ENCODE data around the gene MICALL2. TPM values are rescaled to one million over a fixed set of nuclear protein-coding genes. Genes with fewer than 3 reads are reported as not detected.
A peak's percentile ranks its signal among the peaks of the same experiment; 100 is the strongest.

MICALL2 gene
- total RNA-seq, 1 donor from 2014 or later: 64.9 TPM

DNA sequence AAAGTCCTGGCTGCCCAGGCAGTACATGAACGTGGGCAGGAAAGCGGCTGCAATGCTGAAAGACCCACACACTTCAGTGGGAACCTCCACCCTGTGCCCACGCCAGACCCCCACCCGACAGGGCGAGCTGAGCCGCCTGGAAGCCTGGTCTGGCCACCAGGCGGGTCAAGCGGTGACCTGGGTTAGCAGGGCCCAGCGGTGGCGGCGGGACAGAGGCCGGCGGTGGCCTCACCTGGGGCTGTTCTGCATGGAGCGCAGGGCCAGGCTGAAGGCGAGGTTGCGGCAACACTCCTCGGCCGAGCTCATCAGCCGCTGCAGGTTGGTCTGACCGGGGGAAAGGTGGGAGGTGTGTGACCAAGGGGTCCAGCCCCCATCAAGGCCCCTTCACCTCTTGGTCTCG is 11.6 kb upstream of the MICALL2 start:
- DNase-seq (ENCODE audit: extremely low read depth, low read depth, low spot score): no peak

DNA sequence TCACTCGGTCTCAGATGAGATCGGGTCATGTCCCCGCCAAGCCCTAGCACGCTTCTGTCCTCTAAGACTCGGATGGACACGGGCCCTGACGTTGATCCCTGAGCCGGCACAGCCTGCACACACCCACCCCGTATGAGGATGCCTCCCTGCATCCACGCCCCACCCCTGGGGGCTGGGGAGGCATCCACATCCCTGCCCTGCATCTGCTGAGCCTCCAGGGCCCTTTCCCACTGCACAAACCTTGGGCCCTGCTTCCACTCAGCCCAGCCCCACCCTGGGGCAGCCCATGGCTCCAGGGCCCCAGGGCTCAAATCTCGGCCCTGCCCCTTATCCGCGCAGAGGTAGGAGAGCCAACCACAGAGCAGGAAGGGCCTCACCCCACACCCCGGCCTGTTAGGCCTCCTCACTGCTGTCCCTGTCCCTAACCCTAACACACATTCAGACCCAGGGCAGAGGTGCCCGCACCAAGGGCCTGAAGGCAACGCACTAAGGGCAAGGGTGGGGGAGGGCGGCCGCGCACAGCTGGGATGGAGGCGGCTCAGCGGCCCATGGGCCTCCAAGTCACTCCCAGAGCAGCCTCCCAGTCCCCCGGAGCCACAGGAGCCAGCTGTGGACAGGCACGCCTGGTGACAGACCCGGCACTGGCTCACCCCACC is 9.5 kb upstream of the MICALL2 start:
- no peak for DNase-seq (ENCODE audit: extremely low read depth, low read depth, low spot score)

DNA sequence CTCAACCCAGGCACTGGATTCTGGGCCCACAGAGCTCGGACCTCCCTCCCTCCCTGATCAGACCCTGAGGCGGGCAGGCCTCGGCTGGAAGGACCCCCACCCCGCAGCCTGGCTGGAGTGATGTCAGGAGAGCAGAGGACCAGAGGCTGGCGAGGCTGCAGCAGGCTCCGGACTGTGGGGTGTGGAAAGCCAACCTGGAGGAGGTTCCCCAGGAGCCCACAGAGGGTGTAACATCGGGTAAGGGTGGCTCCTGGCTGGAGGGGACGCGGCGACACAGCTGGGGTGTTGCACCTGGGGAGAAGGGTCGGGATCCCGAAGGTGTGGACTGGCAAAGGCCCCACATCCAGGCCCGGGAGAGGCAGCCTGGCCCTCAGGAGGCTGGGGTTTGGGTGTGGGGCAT is 8.9 kb upstream of the MICALL2 start:
- no peak for DNase-seq (ENCODE audit: extremely low read depth, low read depth, low spot score)

DNA sequence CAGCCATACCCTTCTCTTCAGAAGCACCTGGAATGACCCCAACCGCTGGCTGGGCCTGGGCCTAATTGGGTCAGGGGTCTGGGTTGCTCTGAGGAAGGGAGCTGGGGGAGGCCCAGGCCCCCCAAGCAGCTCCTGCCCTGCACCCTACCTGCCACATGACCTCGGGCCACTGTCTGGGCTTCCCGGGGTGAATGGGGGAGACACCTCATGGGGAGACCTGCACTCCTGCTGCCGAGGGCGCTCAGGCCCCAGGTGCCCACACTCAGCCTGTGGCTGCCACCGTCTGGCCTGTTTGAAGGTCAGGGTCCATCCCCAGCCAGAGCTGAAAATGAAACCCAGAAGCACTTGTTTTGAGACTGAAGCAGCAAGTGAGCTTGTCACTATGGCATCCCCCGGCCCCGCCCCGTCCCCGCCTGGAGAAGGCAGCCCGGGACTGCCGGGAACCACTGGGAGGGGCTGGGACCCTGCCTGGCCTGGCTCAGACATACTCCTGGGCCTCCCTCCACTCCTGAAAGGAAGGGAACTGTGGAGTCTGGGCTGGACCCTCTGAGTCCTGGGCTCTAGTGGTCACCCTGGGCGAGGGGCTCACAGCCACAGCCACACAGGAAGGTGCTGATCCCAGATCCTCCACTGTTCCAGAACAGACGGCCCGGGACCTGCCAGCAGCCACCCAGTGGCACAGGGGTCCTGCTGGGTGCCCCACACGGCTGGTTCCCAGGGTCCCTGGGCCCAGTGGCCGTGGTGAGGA is 7.4 kb upstream of the MICALL2 start:
- DNase-seq (ENCODE audit: extremely low read depth, low read depth, low spot score): no peak

DNA sequence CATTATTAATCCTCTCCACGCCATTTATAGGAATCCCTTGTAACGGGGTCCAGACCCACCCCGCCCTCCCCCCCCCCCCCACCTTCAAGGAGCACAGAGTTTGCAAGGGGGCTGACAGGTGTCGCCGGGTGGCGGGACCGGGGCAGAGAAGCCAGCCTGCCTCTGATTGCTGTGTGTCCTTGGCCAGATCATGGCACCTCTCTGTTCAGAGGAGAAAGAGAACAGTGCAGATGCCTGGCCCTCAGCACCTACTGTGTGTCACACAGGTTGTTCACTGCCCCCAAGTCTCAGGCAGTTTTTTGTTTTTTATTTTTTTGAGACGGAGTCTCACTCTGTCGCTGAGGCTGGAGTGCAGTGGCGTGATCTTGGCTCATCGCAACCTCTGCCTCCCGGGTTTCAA is 5.4 kb upstream of the MICALL2 start:
- no peak for DNase-seq (ENCODE audit: extremely low read depth, low read depth, low spot score)

DNA sequence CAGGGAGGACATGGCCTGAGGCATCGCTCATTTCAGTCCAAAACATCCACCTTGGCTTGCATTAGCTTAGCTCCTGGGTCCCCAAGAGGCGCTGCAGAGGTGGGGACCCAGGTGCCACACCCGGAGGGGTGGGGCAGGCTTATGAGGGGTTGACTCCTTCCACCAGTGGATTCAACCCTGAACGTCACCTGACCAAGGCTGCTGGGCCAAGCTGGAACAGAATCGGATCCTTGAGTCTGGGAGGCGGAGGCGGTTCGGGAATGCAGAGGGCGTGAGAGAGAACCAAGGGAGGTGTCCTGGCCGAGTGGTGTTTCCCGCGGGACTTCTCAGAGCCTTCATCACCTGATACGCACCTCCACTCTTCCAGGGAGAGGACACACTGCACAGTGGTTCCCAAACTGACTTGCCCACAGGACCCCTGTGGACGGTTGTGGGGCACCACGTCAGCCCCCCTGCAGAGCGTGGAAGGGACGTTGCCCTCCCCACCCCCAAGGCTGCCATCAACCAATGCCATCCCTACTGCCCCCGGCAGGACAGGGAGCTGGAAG is 4.5 kb upstream of the MICALL2 start:
- no peak for DNase-seq (ENCODE audit: extremely low read depth, low read depth, low spot score)

DNA sequence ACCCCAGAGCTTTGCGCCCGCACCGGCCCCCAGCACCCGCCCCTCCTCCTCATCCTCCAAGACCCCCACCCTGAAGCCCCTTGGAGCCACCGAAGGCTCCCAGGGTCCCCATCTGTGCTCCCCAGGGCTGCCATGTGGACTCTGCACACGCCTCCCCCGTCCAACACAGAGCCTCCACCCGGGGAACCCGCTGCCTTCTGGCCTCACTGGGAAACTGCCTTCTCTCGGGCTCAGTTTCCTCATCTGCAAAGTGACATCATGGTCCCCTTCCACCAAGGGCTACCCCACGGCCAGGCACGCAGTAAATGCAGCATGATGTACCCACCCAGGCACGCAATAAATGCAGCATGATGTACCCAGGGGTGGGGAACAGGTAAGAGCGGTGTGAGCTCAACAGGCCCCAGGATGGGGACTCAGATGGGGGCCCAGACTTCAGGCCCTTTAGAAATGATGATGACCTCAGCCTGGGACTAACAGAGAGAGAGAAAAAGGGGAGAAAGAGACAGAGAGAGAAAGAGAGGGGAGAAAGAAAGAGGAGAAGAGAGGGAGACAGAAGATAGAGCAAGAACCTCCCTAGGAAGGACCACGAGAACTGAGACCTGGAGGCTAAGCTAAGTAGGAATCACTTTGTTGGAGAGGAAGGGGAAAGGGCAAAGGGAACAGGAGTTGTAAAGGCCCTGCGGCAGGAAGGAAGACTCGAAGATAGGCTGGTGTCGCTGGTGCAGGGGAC is 2.5 kb upstream of the MICALL2 start:
- DNase-seq (ENCODE audit: extremely low read depth, low read depth, low spot score): no peak

DNA sequence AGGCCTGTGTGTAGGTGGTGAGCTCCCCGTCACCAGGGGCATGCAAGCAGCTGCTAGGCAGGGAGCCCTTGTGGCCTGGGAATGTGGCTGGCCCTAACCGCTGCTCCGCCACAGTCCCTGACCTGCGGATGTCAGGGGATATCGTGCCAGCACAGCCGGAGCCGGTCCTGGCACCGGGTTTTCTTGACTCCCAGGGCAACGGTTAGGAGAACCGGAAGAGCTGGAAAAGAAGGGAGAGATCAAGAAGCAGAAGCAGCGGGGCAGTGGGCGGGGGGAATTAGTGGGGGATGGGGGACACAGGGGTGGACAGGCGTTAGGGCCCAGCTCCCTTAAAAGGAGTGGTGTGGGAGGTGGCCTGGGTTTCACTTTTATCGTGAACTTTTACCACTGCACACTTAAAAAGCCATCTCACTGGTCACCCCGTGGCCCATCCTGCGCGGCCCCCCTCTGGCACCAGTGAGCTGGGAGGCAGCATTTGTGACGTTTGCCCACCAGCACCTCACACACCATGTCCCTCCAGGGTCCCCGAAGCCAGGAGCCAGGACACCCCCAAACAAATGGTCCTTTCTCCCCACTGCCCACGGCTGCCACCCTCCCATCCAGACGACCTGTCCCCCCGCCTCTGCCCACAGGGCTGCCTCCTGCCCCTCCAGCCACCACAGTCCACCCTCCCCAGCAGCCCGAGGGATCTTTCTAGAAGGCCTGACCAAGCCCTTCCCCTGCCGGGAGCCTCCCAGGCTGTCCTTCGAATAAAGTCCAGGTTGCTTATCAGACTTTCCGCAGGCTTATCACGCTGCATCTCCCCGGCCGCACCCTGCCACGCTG is 1.8 kb upstream of the MICALL2 start:
- DNase-seq (ENCODE audit: extremely low read depth, low read depth, low spot score): no peak

DNA sequence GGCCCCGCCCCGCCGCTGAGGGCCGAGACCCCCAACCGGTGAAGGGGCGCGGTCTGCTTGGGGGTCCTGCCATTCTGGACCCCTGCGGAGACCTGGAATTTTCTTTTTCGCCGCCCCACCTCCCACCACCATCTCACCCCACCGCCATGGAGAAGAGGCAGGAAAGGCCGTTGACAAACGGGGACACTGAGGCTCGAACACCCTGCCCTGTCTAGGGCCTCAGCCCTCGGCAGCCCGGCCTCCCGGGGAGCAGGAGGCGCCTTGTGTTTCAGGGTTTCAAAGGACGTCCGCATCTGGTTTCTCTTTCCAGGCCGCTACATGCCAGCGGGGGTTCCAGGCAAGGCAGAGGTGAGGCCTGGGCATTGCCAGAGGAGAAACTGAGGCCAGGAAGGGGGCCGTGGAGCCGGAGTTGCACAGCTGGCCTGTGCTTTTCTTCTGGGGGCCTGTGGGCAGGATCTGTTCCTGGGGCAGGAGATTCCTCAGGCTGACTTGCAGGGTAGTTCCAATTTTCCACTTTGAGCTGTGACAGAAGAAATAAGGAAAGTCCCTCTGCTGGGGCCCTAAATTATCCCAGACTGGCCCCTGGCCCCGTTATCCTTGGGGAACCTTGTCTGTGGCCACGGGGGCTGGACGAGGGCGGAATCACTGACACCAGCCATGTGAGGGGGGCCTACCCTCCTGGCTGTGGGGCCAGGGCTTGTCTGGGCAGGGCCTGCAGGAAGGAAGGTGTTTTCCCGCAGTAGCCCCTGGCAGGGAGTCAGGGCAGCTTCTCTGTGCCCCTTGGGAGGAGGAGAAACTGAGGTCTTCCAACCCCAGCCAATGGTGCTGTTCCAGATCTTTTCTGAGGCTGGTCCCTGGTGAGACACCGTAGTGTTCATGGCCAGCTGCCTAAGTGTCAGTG is 900 bp upstream of the MICALL2 start:
- DNase-seq (ENCODE audit: extremely low read depth, low read depth, low spot score): no peak

DNA sequence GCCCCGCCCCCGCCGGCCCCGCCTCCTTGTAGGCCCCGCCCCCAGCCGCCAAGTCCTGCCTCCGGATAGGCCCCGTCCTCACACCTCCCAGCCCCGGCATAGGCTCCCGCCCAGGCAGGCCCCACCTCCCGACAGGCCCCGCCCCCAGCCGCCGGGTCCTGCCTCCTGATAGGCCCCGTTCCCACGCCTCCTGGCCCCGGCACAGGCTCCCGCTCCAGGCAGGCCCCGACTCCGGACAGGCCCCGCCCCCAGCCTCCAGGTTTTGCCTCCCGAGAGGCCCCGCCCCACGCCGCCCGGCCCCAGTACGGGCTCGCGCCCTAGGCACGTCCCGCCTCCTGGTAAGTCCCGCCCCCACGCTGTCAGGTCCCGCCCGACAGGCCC is 232 bp upstream of the MICALL2 start:
- peak; percentile 54 for DNase-seq (ENCODE audit: extremely low read depth, low read depth, low spot score)

DNA sequence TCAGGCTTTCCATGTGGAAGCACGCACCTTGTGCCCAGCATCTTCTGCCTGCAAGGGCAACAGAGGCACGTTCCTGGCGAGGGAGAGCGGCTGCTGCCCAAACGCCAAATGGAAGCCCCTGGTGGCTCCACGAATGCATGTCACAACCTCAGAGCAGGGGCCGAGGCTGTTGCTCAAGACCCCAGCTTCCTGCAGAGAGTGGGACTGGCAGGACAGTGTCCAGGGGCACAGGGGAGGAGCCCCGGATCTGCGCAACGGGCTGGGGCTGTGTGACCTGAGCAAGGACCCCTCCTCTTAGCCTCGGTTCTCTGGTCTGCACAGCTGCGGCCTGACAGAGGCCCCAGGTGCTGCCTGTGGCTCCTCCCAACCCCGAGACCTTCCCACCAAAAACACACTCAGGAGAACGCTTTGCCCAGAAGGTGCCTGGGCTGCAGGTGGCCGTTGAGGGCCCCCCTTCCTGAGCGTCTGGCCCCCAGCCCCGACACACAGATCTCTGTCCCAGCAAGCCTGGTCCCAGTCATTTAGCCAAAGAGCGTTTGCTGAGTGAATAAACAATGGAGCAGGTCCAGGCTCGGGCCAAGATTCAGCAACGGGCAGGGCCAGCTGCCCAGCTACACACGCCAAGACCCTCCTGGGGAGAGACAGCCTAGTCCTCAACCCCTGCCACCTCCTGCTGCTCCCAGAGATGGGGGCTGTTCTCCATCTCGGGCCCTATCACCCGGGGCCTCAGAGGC is 1.2 kb downstream of the MICALL2 start:
- no peak for DNase-seq (ENCODE audit: extremely low read depth, low read depth, low spot score)

DNA sequence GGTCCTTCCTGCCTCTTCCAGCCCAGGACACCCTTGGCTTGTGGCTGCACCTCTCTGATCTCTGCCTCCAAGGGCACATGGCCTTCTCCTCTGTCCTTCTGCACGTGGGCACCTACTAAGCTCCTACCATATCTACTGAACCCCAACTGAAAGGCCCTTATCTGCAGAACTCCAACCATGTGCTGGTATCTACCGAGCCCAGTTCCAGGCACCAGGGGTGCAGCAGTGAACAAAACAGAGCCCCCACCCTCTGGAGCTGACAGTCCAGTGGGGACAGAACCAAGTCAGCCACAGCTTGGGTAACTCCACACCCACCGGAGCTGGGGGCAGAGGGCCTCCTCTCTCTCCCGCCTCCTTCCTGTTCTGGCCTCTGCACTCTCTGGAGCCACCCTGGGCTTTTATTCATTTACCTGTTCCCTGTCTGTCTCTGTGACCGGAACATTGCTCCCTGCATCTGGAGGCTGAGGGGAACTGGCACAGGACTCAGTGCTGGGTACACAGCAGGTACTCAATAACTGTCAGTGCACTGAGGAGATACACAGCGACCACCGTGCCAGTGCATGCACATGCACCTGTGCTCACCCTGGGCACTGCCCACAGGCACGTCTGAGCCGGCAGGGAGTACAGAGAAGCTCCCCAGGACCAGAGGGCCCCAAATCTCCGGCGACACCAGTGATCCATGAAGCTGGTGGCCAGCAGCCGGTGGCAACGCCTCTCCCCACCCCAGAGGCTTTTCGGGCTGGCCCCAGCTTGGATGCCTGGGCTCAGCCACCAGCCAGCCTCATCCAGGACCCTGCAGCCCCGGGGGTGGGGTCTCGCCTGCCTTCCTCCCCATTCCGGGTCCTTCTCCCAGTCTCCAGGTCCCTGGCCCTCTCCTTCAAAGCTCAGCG is 2.0 kb downstream of the MICALL2 start:
- no peak for DNase-seq (ENCODE audit: extremely low read depth, low read depth, low spot score)

DNA sequence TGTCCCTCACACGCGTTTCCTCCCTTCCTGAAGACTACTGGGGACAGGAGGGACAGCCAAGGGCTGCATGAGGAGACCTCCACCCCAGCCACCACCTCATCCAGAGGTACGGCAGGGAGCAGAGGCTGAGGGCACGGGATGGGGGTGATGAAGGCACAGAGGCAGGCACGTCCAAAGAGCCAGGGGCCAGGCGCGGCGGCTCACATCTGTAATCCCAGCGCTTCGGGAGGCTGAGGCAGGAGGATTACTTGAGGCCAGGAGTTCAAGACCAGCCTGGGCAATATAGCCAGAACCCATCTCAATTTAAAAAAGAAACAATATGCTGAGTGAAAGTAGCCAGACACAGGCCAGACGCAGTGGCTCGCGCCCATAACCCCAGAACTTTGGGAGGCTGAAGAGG is 3.3 kb downstream of the MICALL2 start:
- no peak for DNase-seq (ENCODE audit: extremely low read depth, low read depth, low spot score)

DNA sequence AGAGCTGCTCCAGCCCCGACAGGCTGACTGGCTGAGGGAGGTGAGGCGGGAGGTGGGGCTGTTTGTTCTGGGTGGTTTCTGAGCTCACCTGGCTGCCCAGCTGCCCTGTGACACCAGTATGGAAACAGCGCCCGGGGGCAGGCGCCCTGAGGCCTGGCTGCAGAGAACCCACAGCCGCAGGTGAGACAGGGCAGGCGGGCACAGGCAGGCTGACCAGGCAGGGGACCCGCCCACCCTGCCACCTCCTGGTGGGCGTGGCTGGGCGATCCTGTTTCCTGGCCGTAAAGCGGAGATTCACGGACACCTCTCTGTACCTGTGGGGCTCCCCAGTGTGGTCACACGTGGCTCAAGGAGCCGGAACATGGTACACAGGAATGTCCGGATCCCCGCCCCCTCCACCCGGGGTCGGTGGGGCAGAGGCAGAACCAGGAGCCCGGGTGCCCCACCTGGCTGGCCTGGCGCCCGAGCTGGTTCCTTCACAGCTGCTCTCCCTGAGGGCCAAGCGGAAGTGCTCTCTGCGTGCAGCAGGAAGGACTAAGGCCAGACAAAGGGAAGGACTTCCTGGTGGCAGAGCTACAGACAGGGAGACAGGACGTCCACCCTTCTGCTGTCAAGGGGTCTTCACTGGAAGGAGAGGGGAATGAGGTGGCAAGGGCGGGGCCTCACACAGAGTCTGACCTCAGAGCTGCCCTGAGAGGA is 3.9 kb downstream of the MICALL2 start:
- DNase-seq (ENCODE audit: extremely low read depth, low read depth, low spot score): no peak

DNA sequence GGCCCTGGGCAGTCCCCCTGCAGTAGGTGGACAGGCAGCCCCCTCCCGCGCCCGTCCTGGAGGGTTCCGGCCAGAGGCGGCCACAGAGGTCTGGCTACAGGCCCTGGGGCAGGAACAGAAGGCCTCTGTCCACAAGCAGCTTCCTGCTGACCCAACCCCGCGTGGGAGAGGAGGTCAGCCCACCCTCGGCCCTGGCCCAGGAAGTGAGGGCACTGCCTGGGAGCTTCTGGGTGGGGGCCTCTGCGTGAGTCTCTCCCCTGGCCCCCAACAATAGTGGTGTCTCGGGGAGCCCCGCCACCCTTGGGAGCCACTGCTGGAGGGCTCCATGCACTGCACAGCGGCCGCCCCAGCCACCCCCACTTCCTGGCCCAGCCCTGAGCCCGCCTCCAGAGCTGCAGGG is 4.7 kb downstream of the MICALL2 start:
- DNase-seq (ENCODE audit: extremely low read depth, low read depth, low spot score): no peak

DNA sequence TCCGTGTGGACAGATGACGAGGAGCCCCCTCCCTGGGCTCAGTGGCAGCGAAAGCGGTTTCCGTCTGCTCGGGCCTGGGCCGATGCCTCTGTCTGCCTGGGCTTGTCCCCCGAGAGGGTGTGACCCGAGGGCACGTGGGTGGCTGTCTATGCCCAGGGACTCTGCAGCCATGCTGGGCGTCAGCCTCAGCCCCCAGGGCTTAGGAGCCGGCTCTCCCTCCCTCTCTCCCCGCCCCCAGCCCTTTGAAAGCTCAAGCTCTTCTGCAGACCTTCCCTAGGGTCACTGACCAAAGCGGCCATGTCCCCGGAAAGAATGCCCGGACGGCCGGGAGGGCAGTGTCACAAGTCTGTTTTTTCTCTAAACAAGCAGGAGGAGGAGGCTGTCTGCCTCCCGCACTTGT is 7.1 kb downstream of the MICALL2 start:
- no peak for DNase-seq (ENCODE audit: extremely low read depth, low read depth, low spot score)

DNA sequence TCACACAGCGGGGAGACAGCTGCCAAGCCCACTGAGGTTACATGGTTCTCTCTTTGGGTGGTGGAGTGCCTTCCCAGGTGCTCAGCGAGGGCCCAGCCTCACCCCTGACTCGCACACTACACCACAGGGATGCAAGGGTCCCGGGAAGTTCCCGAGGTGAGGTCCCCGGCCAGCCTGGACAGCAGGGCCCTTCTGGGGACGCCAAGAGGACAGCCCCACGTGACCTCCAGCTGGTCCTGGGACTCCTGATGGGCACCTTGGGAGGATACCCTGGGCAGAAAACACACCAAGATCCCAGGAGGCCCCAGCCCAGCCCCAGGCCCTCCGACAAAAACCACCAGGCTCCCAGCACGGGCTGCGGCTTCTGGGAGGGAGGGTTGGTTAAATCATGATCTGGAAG is 8.3 kb downstream of the MICALL2 start:
- DNase-seq (ENCODE audit: extremely low read depth, low read depth, low spot score): no peak

DNA sequence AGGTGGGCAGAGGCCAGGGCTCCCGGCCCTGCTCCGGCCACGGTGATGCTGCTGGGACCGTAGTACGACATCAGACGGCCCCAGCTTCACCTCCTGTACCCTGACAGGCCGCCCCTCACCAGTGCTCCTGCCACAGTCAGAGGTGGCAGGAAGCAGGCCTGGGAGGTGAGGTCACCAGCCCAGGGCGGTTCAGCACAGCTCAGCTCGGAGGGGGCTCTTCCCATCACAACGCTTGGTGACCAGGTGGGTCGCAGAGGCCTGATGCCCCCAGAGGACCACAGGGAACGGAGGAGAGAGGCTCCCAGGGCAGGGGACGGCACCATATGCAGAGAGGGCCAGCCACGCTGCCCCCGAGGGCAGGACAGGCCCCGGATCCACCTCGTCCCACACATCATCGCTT is 8.8 kb downstream of the MICALL2 start:
- no peak for DNase-seq (ENCODE audit: extremely low read depth, low read depth, low spot score)

Data from glomerular endothelial cell (primary cell).